ENCODE results near the gene SIN3B.
"Not testable (repeated sequence)": the region's sequence is repeated elsewhere in the genome, so short reads cannot be mapped to it uniquely, and the experiment has no call there.

SIN3B gene, protein sequence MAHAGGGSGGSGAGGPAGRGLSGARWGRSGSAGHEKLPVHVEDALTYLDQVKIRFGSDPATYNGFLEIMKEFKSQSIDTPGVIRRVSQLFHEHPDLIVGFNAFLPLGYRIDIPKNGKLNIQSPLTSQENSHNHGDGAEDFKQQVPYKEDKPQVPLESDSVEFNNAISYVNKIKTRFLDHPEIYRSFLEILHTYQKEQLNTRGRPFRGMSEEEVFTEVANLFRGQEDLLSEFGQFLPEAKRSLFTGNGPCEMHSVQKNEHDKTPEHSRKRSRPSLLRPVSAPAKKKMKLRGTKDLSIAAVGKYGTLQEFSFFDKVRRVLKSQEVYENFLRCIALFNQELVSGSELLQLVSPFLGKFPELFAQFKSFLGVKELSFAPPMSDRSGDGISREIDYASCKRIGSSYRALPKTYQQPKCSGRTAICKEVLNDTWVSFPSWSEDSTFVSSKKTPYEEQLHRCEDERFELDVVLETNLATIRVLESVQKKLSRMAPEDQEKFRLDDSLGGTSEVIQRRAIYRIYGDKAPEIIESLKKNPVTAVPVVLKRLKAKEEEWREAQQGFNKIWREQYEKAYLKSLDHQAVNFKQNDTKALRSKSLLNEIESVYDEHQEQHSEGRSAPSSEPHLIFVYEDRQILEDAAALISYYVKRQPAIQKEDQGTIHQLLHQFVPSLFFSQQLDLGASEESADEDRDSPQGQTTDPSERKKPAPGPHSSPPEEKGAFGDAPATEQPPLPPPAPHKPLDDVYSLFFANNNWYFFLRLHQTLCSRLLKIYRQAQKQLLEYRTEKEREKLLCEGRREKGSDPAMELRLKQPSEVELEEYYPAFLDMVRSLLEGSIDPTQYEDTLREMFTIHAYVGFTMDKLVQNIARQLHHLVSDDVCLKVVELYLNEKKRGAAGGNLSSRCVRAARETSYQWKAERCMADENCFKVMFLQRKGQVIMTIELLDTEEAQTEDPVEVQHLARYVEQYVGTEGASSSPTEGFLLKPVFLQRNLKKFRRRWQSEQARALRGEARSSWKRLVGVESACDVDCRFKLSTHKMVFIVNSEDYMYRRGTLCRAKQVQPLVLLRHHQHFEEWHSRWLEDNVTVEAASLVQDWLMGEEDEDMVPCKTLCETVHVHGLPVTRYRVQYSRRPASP

GRCh38 chr19:16829010-16829821 lies at the start of gene SIN3B:
TSS of gene SIN3B (plus strand) at chr19:16829398. CDS start at chr19:16829421, 23 bp downstream.
- peak; percentile 72 to 84 (median 80) for DNase-seq (ENCODE audit: low read depth in 4 of 4, low spot score in 1 of 4)

- no peak for DNase-seq (ENCODE audit: low read depth in 4 of 4, low spot score in 1 of 4)
Measured at GRCh38 chr19:16779539-16780163, 49.5 kb upstream of the SIN3B start.

GRCh38 chr19:16782719-16783118 lies 46.5 kb upstream of the SIN3B start:
- DNase-seq (ENCODE audit: low read depth in 4 of 4, low spot score in 1 of 4) = no peak

DNA sequence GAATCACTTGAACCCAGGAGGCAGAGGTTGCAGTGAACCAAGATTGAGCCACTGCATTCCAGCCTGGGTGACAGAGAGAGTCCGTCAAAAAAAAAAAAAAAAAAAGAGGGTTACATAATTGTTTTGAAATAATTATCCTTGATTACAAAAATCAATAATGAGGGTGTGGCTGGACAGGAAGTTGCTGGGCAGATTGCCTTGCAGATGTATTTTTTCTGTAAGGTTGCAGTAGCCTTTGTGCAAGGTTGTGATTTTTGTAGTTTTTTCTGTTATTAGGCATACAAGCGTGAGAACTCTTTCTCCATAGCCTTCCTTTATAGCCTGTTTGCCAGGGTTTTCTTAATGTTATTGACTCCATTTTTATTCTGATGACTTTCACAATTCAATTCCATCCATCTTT lies 40.7 kb upstream of the SIN3B start:
- DNase-seq (ENCODE audit: low read depth in 4 of 4, low spot score in 1 of 4) = no peak

GRCh38 chr19:16789238-16789637 lies 40.0 kb upstream of the SIN3B start:
- DNase-seq (ENCODE audit: low read depth in 4 of 4, low spot score in 1 of 4) = no peak

DNA sequence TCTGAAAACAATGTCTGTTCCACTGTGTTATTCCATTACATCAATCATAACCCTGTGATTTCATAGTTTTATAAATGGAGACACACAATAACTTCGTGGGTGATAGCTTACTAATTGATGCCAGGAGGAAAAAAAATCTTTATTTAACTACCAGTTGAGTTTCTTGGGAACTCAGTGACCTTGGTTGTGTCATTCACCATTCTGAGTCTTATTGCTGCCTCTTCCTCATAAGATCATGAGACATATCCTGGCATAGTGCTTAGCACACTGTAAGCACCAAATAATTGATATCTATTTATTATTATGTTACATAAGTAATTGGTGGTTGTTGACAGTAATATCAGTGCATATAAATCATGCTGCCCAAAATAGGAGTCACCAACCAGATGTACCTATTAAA lies 39.1 kb upstream of the SIN3B start:
- no peak for DNase-seq (ENCODE audit: low read depth in 4 of 4, low spot score in 1 of 4)

GRCh38 chr19:16791942-16792341 lies 37.3 kb upstream of the SIN3B start:
- no peak for DNase-seq (ENCODE audit: low read depth in 4 of 4, low spot score in 1 of 4)

GRCh38 chr19:16794456-16795441 lies 34.4 kb upstream of the SIN3B start:
- no peak for DNase-seq (ENCODE audit: low read depth in 4 of 4, low spot score in 1 of 4)

- DNase-seq (ENCODE audit: low read depth in 4 of 4, low spot score in 1 of 4) = no peak
Measured at GRCh38 chr19:16795731-16796130, 33.5 kb upstream of the SIN3B start.

- no peak for DNase-seq (ENCODE audit: low read depth in 4 of 4, low spot score in 1 of 4)
Measured at GRCh38 chr19:16797876-16798275, 31.3 kb upstream of the SIN3B start.

DNA sequence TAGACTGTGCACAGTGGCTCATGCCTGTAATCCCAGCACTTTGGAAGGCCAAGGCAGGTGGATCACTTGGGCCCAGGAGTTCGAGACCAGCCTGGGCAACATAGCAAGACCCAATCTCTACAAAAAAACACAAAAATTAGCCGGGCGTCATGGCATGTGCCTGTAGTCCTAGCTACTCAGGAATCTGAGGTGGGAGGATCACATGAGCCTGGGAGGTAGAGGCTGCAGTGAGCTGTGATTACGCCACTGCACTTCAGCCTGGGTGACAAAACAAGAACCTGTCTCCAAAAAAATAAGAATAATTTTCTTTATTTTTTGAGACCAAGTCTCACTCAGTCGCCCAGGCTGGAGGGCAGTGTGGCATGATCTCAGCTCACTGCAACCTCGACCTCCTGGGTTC lies 30.9 kb upstream of the SIN3B start:
- not testable (repeated sequence) for DNase-seq (ENCODE audit: low read depth in 4 of 4, low spot score in 1 of 4)

- DNase-seq (ENCODE audit: low read depth in 4 of 4, low spot score in 1 of 4) = no peak
Measured at GRCh38 chr19:16799740-16800139, 29.5 kb upstream of the SIN3B start.

DNA sequence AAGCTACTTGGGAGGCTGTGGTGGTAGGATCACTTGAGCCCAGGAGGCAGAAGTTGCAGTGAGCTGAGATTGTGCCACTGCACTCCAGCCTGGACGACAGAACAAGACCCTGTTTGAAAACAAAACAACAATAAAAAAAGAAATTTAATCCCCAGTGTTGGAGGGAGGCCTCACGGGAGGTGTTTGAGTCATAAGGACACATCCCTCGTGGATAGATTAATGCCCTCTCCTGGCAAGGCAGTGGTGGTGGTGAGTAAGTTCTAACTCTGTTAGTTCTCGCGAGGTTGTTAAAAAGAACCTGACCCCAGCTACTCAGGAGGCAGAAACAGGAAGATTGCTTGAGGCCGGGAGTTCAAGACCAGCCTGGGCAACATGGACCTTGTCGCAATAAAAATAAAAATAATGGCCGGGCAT lies 27.6 kb upstream of the SIN3B start:
- no peak for DNase-seq (ENCODE audit: low read depth in 4 of 4, low spot score in 1 of 4)

GRCh38 chr19:16804176-16804575 lies 25.0 kb upstream of the SIN3B start:
- DNase-seq (ENCODE audit: low read depth in 4 of 4, low spot score in 1 of 4) = no peak

DNA sequence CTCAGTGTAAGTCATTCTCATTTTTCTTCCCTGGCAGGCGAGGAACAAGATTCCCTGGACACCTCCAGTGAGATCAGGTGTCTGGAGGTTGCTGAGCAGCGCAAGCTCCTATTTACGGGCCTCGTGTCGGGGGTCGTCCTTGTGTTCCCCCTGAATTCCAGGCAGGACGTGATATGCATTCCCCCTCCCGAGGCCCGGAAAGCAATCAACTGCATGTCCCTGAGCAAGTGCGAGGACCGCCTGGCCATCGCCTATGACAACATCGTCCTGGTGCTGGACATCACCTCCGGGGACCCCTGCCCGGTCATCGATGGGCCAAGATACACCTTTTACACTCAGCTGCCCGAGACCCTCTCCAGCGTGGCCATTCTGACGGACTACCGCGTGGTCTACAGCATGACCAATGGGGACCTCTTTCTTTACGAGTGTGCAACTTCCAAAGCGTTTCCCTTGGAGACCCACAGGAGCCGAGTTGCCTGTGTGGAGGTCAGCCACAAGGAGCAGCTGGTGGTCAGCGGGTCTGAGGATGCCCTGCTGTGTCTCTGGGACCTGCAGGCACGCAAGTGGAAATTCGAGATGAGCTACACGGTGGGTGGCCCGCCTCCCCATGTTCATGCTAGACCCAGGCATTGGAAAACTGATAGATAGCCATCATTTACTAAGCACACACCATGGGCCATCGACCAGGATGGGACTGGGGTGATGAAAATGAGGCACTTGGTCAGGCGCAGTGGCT lies 21.5 kb upstream of the SIN3B start:
- DNase-seq (ENCODE audit: low read depth in 4 of 4, low spot score in 1 of 4) = no peak

GRCh38 chr19:16814526-16815100 lies 14.6 kb upstream of the SIN3B start:
- DNase-seq (ENCODE audit: low read depth in 4 of 4, low spot score in 1 of 4) = no peak

GRCh38 chr19:16820056-16820455 lies 9.1 kb upstream of the SIN3B start:
- DNase-seq (ENCODE audit: low read depth in 4 of 4, low spot score in 1 of 4) = no peak

DNA sequence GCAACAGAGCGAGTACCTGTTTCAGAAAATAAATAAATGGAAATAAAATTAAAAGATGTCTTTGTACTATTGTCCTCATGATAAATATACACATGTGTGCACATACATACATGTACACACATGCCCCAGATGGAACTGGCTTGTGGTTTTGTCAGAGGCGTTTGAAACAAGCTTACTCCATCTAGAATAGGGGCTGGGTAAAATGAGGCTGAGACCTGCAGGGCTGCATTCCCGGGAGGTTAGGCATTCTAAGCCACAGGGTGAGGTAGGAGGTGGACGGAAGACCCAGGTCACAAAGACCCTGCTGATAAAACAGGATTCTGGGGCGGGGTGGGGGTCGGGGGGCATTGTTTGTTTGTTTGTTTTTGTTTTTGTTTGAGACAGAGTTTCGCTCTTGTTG lies 8.1 kb upstream of the SIN3B start:
- no peak for DNase-seq (ENCODE audit: low read depth in 4 of 4, low spot score in 1 of 4)

All from stimulated activated CD4-positive, alpha-beta T cell treated with anti-CD3 and anti-CD28 coated beads, Interleukin-1b, Interleukin-23, amount 100 ng/mL, for 24 hours (primary cell).